HuH-7 (cell line): ENCODE data around the gene WDPCP.
"Not testable (repeated sequence)": the region's sequence is repeated elsewhere in the genome, so short reads cannot be mapped to it uniquely, and the experiment has no call there.

Experiments used
- DNase-seq: peaks from one replicate; pipeline ENCODE4 v3.0.0; 2011; ENCODE audit warnings: low spot score

Gene WDPCP

GRCh38 chr2:63539416-63540162 is 48.7 kb downstream of the WDPCP start:
- DNase-seq = no peak

DNA sequence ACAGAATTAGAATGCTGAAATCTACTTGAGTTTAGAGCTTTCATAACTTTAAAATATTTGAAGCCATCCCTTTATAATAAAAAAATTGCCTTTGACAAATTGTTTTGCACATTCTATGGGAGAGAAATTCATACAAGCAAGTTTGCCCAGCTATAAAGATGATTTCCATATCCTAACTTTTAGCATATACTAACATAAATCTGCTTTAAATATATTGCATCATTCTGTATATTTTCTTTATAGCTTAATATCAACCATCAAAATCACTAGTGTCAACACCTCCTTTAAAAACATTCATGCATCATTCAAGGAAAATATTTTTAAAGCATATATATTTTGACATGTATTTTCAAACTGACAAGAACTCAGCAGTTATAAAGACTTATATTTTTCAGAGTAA is 49.9 kb downstream of the WDPCP start:
- no peak for DNase-seq

GRCh38 chr2:63537306-63537705 is 51.0 kb downstream of the WDPCP start:
- no peak for DNase-seq

- DNase-seq = no peak
Observed at GRCh38 chr2:63530704-63531279, 57.5 kb downstream of the WDPCP start.

GRCh38 chr2:63525905-63526304 is 62.4 kb downstream of the WDPCP start:
- DNase-seq = no peak

DNA sequence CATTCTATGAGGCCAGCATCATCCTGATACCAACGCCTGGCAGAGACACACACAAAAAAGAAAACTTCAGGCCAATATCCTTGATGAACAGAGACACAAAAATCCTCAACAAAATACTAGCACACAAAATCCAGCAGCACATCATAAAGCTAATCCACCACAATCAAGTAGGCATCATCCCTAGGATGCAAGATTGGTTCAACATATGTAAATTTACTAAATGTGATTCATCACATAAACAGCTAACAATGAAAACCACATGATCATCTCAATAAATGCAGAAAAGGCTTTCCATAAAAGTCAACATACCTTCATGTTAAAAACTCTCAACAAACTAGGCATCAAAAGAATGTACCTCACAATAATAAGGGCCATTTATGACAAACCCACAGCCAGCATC is 65.3 kb downstream of the WDPCP start:
- no peak for DNase-seq

GRCh38 chr2:63520793-63521192 is 67.5 kb downstream of the WDPCP start:
- no peak for DNase-seq

DNA sequence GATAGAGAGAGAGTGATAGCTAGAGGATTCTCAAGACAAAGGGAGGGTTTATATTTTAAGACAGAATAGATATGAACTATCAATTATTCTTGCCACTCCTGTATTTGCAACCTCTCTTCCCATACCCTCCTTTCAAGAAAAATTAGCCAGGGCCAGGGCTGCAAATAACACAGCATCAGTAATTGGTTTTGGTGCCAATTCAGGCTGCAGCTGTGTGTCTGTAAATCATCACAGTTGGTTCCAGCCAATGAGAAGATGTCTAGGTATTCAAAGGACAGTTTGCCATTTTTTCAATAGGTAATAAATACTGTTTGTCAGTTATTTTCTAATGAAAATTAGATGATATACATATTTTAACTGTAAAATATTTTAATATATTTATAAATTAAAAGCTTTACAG is 73.5 kb downstream of the WDPCP start:
- DNase-seq = no peak

DNA sequence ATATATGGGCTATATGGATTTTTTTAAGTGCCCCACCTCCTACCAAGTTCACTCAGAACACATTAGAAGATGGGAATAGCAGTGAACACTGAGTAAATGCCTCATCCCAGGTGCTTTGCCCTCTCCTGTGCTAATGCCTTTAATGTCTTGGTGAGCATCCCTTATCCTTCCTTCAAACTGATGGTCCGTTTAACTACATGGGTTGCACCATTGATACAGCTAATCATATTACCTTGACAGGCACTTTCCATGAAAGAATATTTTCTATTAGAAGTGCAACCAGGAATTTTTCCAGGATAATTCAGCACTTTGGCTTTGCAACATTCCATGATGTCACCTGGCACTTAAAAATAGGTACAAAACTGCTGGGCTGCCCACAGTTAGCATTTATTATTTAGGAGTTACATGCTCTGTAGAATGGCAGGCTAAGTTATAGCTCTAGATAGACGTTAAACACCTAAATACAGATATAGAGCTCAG is 74.0 kb downstream of the WDPCP start:
- DNase-seq = no peak

DNA sequence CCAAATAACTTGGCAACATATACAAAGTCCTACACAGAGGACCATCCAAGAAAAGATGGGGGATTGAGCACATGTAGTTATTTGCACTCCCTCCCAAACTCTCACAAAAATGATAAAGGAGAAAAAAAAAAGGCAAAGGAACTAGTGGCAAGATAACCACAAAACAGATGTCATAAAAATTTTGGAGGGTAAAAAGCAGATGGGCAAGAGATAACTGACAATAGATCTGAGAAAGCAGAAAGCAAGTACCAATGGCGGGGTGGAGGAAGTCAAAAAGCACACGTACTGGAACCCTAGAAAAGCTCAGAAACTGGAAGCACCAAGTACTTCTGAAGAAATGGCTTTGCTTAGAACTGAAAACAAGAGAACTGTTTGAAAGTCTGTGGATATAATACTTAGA is 82.0 kb downstream of the WDPCP start:
- no peak for DNase-seq

GRCh38 chr2:63503818-63504217 is 84.5 kb downstream of the WDPCP start:
- DNase-seq = no peak

DNA sequence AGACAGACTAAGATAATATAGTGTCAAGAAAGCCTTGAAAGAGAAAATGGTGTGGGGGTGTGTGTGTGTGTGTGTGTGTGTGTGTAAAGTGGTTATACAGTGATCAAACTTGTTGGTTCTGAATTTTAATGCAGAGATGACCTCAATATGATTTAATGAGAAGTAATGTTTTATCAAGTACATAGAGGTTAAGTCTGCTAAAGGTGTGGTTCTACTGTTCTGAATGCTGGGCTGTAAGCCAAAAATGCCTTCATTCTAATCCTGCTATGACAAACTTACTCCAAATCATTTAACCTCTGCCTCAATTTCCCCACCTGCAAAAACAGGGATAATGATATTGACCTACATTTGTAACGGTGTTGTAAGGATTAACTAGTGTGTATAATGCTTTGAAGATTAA is 87.9 kb downstream of the WDPCP start:
- DNase-seq = no peak

- DNase-seq = no peak
Observed at GRCh38 chr2:63497576-63497975, 90.7 kb downstream of the WDPCP start.

DNA sequence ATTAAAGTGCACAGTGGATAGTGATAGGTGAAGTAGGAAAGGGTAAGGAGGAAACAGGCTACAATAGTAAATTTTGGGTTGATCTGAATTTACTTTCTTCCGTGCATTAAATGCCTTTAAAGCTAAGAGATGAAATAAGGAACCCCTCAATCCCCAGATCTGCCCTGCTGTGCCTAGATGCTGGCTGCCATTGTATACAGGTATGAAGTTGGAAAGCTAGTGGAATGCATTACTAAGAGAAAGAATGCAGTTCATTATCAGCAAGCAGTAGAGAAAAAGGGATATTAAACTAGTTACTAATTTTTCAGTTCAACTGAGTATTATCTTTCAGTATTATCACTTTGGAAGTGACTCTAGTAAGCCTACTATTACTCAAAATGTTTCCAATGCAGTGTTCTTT is 93.3 kb downstream of the WDPCP start:
- DNase-seq = no peak

GRCh38 chr2:63494100-63494499 is 94.2 kb downstream of the WDPCP start:
- DNase-seq = no peak

- peak; percentile 19 for DNase-seq
Observed at GRCh38 chr2:63488118-63488713, 100.1 kb downstream of the WDPCP start.

GRCh38 chr2:63486861-63487290 is 101.4 kb downstream of the WDPCP start:
- peak; percentile 40 for DNase-seq

DNA sequence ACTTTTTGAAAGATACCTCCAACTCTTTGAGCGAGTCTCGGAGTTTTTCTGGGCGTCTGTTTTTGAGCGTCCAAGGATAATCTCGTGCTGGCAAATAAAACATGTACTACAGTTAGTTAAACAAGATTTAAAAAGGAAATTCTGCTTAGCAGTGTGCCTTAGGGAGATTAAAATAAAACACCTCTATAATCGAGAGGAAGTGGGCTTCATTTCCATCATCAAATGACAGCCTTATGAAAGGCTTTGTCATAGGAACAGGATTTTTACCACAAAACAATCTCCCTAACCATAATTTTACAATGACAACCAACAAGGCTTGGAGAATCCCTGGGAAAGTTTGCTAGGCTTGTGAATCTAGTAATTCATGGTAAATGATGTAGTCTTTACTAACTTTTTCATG is 103.4 kb downstream of the WDPCP start:
- no peak for DNase-seq

DNA sequence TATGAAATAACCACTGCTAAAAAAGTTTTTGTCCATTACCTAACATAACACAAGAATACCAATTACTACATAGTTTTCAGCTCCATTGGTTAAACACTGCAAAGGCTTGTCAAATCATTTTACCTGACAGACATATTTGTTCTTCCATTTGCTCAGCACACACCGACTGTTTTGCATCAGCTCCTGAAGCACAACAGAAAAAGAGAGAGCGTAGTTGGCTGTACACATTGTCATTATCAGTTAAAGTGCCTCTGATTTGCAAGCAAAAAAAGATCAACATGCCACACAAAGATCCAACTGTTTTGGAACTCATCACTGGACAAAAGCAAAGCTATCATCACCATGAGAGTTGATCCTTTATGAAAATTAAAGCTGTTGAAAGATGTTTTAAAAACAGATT is 103.8 kb downstream of the WDPCP start:
- DNase-seq = no peak

GRCh38 chr2:63477686-63478085 is 110.6 kb downstream of the WDPCP start:
- DNase-seq = no peak

GRCh38 chr2:63469313-63469712 is 119.0 kb downstream of the WDPCP start:
- not testable (repeated sequence) for DNase-seq

DNA sequence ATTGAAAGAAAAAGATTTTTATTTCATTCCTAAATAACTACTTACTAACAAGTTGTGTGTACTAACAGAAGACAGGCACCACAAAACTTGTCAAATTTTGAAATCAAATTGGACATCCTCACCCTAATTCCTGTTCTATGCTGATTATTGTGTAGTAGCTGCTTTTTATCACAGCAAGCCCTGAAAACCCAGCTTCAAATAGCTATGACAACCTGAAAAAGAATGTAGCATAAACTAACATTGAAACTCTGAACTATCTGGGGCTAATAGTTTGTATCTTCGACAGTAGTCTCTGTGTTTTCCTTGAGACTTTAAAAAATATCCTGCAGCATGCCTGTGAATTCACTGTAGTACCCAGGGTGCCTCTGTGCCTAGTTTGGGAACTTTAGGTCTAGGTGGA is 122.6 kb downstream of the WDPCP start:
- DNase-seq = no peak

DNA sequence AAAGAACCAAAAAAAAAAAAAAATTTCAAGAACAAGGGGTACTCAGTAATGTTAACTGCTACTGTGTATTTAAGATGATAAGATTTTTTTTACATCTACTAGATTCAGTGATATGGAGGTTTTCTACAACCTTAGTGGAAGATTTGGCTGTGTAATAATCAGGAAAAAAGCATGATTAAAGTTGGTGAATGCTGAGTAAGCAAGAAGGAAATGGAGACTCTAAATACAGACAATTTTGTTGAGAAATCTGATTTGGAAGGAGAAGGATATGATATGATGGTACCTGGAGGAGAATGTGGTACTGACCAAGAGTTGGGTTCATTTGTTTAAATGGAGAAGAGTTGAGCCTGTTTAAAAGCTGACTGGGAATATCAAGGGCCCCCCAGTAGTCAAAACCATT is 125.1 kb downstream of the WDPCP start:
- no peak for DNase-seq

- DNase-seq = no peak
Observed at GRCh38 chr2:63446658-63447057, 141.6 kb downstream of the WDPCP start.
